ENCODE data around the gene ASPA.

DNA sequence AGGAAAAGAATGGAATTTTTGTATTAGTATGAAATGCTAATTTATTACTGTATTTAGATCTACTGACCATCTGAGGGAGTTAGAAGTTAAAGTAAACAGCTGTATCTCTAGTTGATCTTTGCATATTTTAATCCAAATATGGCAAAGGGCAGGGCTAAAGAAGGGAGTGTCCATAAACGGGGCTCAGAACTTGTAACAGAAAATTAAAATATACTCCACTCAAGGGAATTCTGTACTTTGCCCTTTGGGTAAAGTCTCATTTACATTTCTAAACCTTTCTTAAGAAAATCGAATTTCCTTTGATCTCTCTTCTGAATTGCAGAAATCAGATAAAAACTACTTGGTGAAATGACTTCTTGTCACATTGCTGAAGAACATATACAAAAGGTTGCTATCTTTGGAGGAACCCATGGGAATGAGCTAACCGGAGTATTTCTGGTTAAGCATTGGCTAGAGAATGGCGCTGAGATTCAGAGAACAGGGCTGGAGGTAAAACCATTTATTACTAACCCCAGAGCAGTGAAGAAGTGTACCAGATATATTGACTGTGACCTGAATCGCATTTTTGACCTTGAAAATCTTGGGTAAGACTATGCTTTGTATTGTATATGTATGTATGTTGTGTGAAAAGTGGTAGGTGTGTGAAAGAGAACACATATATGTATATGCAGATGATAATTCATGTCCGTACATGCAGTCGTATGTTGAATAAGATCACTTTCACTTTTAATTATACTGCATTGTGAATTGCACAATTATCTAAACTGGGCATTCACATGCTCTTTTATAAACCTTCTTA lies at the start of gene ASPA:
- TF ChIP-seq, protein P1, sequence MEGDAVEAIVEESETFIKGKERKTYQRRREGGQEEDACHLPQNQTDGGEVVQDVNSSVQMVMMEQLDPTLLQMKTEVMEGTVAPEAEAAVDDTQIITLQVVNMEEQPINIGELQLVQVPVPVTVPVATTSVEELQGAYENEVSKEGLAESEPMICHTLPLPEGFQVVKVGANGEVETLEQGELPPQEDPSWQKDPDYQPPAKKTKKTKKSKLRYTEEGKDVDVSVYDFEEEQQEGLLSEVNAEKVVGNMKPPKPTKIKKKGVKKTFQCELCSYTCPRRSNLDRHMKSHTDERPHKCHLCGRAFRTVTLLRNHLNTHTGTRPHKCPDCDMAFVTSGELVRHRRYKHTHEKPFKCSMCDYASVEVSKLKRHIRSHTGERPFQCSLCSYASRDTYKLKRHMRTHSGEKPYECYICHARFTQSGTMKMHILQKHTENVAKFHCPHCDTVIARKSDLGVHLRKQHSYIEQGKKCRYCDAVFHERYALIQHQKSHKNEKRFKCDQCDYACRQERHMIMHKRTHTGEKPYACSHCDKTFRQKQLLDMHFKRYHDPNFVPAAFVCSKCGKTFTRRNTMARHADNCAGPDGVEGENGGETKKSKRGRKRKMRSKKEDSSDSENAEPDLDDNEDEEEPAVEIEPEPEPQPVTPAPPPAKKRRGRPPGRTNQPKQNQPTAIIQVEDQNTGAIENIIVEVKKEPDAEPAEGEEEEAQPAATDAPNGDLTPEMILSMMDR (IDR thresholded peaks at IDR 0.05) = no peak
- TF ChIP-seq RFX5 (IDR thresholded peaks at IDR 0.05; ENCODE audit: low read length) (no peak), NRF1 (IDR thresholded peaks at IDR 0.05; ENCODE audit: low read depth, low read length) (no peak), FOSL2 (IDR thresholded peaks at IDR 0.05; ENCODE audit: borderline replicate concordance, low read depth) (no peak), SIN3A (IDR thresholded peaks at IDR 0.05; ENCODE audit: borderline replicate concordance, low read depth, low read length) (no peak), SMC3 (IDR thresholded peaks at IDR 0.05; ENCODE audit: low read depth, low read length) (no peak), FOXJ3 (CRISPR knock-in tag; IDR thresholded peaks at IDR 0.05) (no peak), FOXM1 (IDR thresholded peaks at IDR 0.05; ENCODE audit: low read depth) (no peak)
- TF ChIP-seq, protein P2, sequence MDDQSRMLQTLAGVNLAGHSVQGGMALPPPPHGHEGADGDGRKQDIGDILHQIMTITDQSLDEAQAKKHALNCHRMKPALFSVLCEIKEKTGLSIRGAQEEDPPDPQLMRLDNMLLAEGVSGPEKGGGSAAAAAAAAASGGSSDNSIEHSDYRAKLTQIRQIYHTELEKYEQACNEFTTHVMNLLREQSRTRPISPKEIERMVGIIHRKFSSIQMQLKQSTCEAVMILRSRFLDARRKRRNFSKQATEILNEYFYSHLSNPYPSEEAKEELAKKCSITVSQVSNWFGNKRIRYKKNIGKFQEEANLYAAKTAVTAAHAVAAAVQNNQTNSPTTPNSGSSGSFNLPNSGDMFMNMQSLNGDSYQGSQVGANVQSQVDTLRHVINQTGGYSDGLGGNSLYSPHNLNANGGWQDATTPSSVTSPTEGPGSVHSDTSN (IDR thresholded peaks at IDR 0.05) = no peak
- TF ChIP-seq, protein P3, sequence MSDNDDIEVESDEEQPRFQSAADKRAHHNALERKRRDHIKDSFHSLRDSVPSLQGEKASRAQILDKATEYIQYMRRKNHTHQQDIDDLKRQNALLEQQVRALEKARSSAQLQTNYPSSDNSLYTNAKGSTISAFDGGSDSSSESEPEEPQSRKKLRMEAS (IDR thresholded peaks at IDR 0.05; ENCODE audit: low read depth) = no peak

Measured in SK-N-SH (cell line).